ENCODE data around the gene STOML3.

DNA sequence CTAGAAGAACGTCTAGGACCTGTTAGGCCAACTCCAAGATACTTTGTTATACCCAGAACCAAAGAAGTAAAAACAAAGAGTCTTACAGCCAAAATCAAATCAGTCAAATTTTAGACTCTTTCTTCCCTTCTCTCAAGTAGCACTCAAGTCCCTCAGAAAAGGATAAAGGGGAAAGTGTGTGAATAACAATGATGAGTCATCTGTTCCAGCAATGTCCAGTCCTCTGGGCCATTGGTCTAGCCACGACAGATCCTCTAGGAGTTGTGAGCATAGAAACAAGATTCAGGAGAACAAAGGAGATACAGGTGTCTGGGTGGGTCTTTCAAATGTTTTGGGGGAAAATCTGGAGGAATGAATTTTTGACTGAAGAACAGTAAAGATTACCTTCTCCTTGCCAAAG is 36.3 kb downstream of the STOML3 start:
- TF ChIP-seq, protein P1, sequence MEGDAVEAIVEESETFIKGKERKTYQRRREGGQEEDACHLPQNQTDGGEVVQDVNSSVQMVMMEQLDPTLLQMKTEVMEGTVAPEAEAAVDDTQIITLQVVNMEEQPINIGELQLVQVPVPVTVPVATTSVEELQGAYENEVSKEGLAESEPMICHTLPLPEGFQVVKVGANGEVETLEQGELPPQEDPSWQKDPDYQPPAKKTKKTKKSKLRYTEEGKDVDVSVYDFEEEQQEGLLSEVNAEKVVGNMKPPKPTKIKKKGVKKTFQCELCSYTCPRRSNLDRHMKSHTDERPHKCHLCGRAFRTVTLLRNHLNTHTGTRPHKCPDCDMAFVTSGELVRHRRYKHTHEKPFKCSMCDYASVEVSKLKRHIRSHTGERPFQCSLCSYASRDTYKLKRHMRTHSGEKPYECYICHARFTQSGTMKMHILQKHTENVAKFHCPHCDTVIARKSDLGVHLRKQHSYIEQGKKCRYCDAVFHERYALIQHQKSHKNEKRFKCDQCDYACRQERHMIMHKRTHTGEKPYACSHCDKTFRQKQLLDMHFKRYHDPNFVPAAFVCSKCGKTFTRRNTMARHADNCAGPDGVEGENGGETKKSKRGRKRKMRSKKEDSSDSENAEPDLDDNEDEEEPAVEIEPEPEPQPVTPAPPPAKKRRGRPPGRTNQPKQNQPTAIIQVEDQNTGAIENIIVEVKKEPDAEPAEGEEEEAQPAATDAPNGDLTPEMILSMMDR (IDR thresholded peaks at IDR 0.05): no peak
- TF ChIP-seq POLR2A (IDR thresholded peaks at IDR 0.05; ENCODE audit: low read depth) (no peak), POLR2AphosphoS5 (IDR thresholded peaks at IDR 0.05) (no peak), EP300 (IDR thresholded peaks at IDR 0.05) (no peak)
